Measurements from ENCODE around the gene CTIF. TPM values are rescaled to one million over a fixed set of nuclear protein-coding genes. Genes with fewer than 3 reads are reported as not detected.
"Not testable (repeated sequence)": the region's sequence is repeated elsewhere in the genome, so short reads cannot be mapped to it uniquely, and the experiment has no call there.

CTIF gene
- polyA plus RNA-seq, 2 donors = 11.8 to 22.7 TPM

DNA sequence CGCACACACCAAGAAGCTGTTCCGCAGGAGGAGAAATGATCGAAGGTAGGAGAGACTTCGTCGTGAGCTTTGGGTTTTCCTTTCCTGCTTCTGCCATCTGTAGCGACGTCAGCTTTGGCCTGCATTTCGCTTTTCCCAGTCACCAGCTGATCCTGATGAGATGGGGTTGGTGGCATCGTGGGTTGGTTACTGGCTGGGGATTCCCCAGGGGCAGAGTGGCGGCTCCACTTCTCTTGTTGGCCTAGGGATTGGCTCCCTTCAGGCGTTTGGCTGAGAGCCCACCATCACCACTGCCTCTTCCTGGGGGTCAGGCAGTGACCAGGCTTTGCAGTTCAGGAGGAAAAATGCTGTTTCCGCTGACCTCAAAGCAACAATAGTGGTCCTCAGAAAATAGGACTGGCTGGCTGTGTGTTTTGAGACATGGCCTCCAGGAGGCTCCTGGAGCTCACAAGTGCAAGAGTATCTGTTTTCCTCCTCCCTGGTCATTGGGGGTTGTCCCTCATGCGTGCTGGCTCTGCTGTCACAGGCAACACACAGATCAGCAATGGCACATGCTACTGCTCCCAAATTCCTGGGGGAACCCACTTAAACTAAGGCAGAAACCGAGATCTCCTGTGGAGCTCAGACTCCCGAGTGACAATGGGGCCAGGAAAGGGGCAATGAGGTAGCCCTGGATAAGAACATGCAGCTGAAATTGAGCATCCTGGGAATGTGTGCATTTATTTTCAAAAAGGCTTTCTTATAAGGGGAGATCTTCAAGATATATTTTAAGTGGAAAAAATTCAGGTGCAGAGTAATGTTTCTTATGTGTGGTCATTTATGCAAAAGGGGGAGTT is 173.0 kb downstream of the CTIF start:
- Histone ChIP-seq H3K4me3 (ENCODE audit: low read depth in 1 of 2, low read length in 2 of 2) (no peak overlapping the region), H3K36me3 (ENCODE audit: control insufficient read depth in 2 of 2, insufficient read depth in 2 of 2, low read length in 1 of 2) (no peaks in the 10 kb centered on the region), H3K9me3 (ENCODE audit: control insufficient read depth in 2 of 2, insufficient read depth in 1 of 2, low read depth in 1 of 2, low read length in 1 of 2) (no peaks in the 10 kb centered on the region), H3K27ac (ENCODE audit: low read depth in 2 of 2, low read length in 1 of 2) (no peak overlapping the region), H3K4me1 (ENCODE audit: control insufficient read depth in 2 of 2, insufficient read depth in 2 of 2, low read length in 1 of 2) (peaks cover 0 to 2% of the 10 kb centered on the region in 2 donors), H3K27me3 (ENCODE audit: control insufficient read depth in 1 of 2, insufficient read depth in 2 of 2, low read length in 2 of 2) (no peaks in the 10 kb centered on the region)
- 74 to 81% methylated on average over 15 of the region's 15 CpGs for WGBS, 2 donors

DNA sequence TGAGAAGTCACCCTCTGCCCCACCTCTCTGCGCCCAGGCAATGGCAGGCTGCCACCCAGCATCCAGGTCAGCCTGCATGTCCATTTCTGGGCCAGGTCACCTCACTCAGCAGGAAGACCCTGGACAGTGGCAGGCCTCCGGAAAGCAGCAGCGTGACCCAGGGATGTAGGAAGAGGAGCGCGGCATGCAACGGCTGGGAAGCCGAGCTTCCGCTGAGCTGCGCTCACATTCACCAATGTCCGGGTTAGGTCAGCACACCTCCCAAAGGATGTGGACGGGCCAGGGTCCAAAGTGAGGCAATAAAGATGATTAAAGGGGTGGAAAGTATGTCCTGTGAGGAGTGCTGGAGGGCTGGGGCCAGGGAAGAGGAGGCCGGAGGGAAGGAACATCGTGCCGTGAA is 174.5 kb downstream of the CTIF start:
- WGBS, 2 donors = 84 to 89% methylated on average over 14 of the region's 14 CpGs
- H3K36me3 ChIP-seq (ENCODE audit: control insufficient read depth in 2 of 2, insufficient read depth in 2 of 2, low read length in 1 of 2) = no peaks in the 10 kb centered on the region
- no peak overlapping the region for H3K27ac ChIP-seq (ENCODE audit: low read depth in 2 of 2, low read length in 1 of 2)
- H3K4me1 ChIP-seq (ENCODE audit: control insufficient read depth in 2 of 2, insufficient read depth in 2 of 2, low read length in 1 of 2) = peaks cover 0 to 2% of the 10 kb centered on the region in 2 donors
- H3K27me3 ChIP-seq (ENCODE audit: control insufficient read depth in 1 of 2, insufficient read depth in 2 of 2, low read length in 2 of 2) = no peaks in the 10 kb centered on the region
- no peaks in the 10 kb centered on the region for H3K9me3 ChIP-seq (ENCODE audit: control insufficient read depth in 2 of 2, insufficient read depth in 1 of 2, low read depth in 1 of 2, low read length in 1 of 2)
- no peak overlapping the region for H3K4me3 ChIP-seq (ENCODE audit: low read depth in 1 of 2, low read length in 2 of 2)

DNA sequence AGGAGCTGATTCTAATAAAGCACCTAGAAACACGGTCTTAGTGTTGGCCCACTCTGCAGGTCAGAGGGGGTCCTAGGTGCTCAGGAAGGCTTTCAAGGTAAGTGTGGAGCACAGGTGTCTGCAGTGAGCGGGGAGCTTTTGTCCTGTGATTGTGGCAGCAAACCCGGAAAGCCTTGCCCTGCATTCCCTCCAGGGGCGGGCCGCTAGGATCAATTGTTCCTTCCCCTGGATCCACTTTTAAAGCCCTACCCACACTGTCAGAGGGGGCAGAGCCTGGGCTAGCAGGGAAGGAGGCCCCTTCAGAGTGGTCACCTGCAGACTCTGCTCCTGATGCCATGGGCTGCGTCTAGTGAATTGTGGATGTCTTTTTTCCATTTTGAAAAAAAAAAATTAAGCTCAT is 176.0 kb downstream of the CTIF start:
- H3K9me3 ChIP-seq (ENCODE audit: control insufficient read depth in 2 of 2, insufficient read depth in 1 of 2, low read depth in 1 of 2, low read length in 1 of 2) = no peaks in the 10 kb centered on the region
- peaks cover 0 to 2% of the 10 kb centered on the region in 2 donors for H3K4me1 ChIP-seq (ENCODE audit: control insufficient read depth in 2 of 2, insufficient read depth in 2 of 2, low read length in 1 of 2)
- H3K27me3 ChIP-seq (ENCODE audit: control insufficient read depth in 1 of 2, insufficient read depth in 2 of 2, low read length in 2 of 2) = no peaks in the 10 kb centered on the region
- 74 to 83% methylated on average over 6 of the region's 6 CpGs for WGBS, 2 donors
- H3K27ac ChIP-seq (ENCODE audit: low read depth in 2 of 2, low read length in 1 of 2) = no peak overlapping the region
- peaks cover 0 to 4% of the 10 kb centered on the region in 2 donors for H3K36me3 ChIP-seq (ENCODE audit: control insufficient read depth in 2 of 2, insufficient read depth in 2 of 2, low read length in 1 of 2)
- no peak overlapping the region for H3K4me3 ChIP-seq (ENCODE audit: low read depth in 1 of 2, low read length in 2 of 2)

DNA sequence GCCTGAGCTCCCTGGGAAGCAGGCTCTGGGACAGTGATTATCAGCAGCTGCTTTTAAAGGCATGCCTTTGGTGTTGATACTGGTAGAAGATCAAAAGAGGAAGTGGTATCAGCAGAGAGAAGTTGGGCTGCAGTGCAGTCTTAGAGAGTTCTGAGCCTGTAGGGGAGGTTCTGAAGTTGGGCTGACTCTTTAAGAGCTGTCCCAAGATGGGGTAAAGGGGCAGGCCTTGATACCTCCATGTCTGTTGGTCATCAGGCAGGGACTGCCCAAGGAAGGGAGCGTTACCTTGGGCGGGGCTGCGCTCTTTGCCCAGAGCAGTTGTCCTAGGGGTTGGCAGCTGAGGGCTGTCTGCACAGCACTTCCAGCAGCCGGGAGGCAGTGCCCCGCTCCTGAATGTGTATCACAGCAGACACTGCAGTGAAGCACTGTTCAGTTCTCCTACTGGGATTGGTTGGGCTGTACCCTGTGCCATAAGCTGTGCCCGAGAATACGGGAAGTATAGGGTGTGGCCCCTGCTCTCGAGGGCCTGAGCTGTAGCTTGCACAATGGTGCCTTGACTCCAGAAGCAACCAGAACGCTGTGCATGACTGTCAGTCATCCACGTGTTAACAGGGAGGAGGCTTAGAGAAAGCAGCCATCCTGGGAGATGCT is 177.0 kb downstream of the CTIF start:
- Histone ChIP-seq H3K4me3 (ENCODE audit: low read depth in 1 of 2, low read length in 2 of 2) (no peak overlapping the region), H3K4me1 (ENCODE audit: control insufficient read depth in 2 of 2, insufficient read depth in 2 of 2, low read length in 1 of 2) (peaks cover 0 to 2% of the 10 kb centered on the region in 2 donors), H3K9me3 (ENCODE audit: control insufficient read depth in 2 of 2, insufficient read depth in 1 of 2, low read depth in 1 of 2, low read length in 1 of 2) (no peaks in the 10 kb centered on the region), H3K27ac (ENCODE audit: low read depth in 2 of 2, low read length in 1 of 2) (no peak overlapping the region), H3K27me3 (ENCODE audit: control insufficient read depth in 1 of 2, insufficient read depth in 2 of 2, low read length in 2 of 2) (no peaks in the 10 kb centered on the region), H3K36me3 (ENCODE audit: control insufficient read depth in 2 of 2, insufficient read depth in 2 of 2, low read length in 1 of 2) (peaks cover 0 to 4% of the 10 kb centered on the region in 2 donors)
- 76 to 81% methylated on average over 10 of the region's 10 CpGs for WGBS, 2 donors

DNA sequence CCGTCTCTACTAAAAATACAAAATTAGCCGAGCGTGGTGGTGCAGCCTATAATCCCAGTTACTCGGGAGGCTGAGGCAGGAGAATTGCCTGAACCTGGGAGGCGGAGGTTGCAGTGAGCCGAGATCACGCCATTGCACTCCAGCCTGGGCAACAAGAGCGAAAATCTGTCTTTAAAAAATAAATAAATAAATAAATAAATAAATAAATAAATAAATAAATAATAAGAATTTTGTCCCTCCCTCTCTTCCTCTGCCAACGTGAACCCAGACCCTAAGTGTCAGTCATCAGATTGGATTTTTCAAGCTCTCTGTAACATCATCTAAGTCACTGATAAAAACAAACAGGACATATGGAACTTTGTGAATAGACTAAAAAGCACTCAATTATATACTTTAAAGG is 178.4 kb downstream of the CTIF start:
- H3K9me3 ChIP-seq (ENCODE audit: control insufficient read depth in 2 of 2, insufficient read depth in 1 of 2, low read depth in 1 of 2, low read length in 1 of 2); H3K27me3 ChIP-seq (ENCODE audit: control insufficient read depth in 1 of 2, insufficient read depth in 2 of 2, low read length in 2 of 2); H3K36me3 ChIP-seq (ENCODE audit: control insufficient read depth in 2 of 2, insufficient read depth in 2 of 2, low read length in 1 of 2); H3K4me3 ChIP-seq (ENCODE audit: low read depth in 1 of 2, low read length in 2 of 2); H3K4me1 ChIP-seq (ENCODE audit: control insufficient read depth in 2 of 2, insufficient read depth in 2 of 2, low read length in 1 of 2); H3K27ac ChIP-seq (ENCODE audit: low read depth in 2 of 2, low read length in 1 of 2): not testable (repeated sequence)
- 94 to 95% methylated on average over 9 of the region's 9 CpGs for WGBS, 2 donors

DNA sequence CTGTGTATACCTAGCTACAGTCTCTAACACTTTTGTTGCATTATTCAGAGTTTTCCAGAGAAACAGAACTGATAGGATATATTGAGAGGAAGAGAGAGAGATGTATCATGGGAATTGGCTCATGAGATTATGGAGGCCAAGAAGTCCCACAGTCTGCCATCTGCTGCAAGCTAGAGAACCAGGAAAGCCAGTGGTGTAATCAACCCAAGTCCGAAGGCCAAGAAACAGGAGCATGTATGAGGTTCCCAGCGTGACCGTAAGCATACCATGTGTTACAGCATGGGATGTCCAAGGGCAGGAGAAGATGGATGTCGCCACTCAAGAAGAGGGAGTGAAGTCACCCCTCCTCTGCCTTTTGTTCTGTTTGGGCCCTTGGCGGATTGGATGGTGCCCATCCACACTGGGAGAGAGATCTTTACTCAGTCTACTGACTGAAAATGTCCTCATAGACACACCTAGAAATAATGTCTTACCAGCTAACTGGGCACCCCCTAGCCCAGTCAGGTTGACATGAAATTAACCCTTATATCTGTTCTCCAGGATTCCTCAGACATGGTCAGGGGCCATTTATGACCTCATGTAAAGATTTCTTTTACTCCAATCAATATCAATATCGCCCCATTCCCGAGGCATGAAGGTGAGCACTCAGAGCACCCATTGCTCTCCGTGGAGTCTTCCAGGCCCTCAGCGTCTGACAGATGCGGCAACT is 179.6 kb downstream of the CTIF start:
- Histone ChIP-seq H3K4me1 (ENCODE audit: control insufficient read depth in 2 of 2, insufficient read depth in 2 of 2, low read length in 1 of 2) (peaks cover 0 to 2% of the 10 kb centered on the region in 2 donors), H3K4me3 (ENCODE audit: low read depth in 1 of 2, low read length in 2 of 2) (no peak overlapping the region), H3K27ac (ENCODE audit: low read depth in 2 of 2, low read length in 1 of 2) (no peak overlapping the region), H3K9me3 (ENCODE audit: control insufficient read depth in 2 of 2, insufficient read depth in 1 of 2, low read depth in 1 of 2, low read length in 1 of 2) (no peaks in the 10 kb centered on the region), H3K27me3 (ENCODE audit: control insufficient read depth in 1 of 2, insufficient read depth in 2 of 2, low read length in 2 of 2) (no peaks in the 10 kb centered on the region), H3K36me3 (ENCODE audit: control insufficient read depth in 2 of 2, insufficient read depth in 2 of 2, low read length in 1 of 2) (peaks cover 0 to 4% of the 10 kb centered on the region in 2 donors)
- WGBS, 2 donors = 97 to 98% methylated on average over 10 of the region's 10 CpGs

DNA sequence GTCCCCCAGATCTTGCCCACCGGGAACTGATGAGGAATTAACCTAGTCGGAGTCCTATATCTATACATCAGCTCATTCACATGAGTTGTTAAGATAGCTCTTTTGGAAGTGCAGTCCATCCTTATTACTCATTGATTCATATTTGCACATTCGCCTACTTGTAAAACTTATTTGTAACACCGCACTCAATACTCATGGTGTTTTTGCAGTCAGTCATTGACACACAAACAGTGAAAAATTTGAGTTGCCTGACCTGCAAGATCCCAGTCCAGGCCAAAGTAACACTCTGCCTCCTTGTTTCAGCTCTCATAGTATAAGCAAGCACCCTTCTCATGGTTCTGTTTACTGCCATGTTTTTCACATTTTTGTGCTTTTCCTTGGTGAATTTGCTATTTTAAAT is 180.6 kb downstream of the CTIF start:
- peaks cover 0 to 4% of the 10 kb centered on the region in 2 donors for H3K36me3 ChIP-seq (ENCODE audit: control insufficient read depth in 2 of 2, insufficient read depth in 2 of 2, low read length in 1 of 2)
- H3K4me1 ChIP-seq (ENCODE audit: control insufficient read depth in 2 of 2, insufficient read depth in 2 of 2, low read length in 1 of 2) = peaks cover 0 to 5% of the 10 kb centered on the region in 2 donors
- no peak overlapping the region for H3K4me3 ChIP-seq (ENCODE audit: low read depth in 1 of 2, low read length in 2 of 2)
- no peaks in the 10 kb centered on the region for H3K9me3 ChIP-seq (ENCODE audit: control insufficient read depth in 2 of 2, insufficient read depth in 1 of 2, low read depth in 1 of 2, low read length in 1 of 2)
- no peaks in the 10 kb centered on the region for H3K27me3 ChIP-seq (ENCODE audit: control insufficient read depth in 1 of 2, insufficient read depth in 2 of 2, low read length in 2 of 2)
- no peak overlapping the region for H3K27ac ChIP-seq (ENCODE audit: low read depth in 2 of 2, low read length in 1 of 2)
- WGBS, 2 donors = 90 to 96% methylated on average over 4 of the region's 4 CpGs

DNA sequence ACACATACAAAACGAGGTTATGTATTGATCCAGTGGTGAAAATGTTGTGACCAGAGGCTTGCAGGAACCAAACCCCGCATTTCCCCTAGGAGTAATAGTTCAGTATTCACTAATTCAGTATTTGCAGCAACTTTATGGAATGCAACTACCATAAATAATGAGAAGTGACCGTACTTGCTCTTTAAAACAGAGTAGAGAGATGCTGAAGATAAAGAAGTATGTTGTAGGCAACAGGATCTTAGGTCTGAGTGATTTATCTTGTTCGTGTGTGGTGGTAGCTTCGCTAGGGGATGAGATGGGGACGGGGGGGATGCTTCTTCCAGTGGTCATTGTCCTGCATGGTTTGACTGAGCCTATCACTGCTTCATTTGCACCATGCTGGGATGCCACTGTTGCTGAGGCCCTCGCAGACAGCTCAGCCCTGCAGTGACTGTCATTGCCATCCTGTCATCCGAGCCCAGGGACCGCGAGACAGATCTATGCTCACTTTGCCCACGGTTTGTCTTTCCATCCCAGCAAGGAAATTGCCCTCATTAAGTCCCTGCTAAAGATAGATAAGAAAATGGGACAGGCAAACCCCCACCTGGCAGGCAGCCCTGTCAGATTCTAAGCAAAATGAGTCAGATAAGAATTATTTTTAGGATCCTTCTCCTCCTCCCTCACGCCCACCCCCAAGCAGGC is 181.3 kb downstream of the CTIF start:
- Histone ChIP-seq H3K9me3 (ENCODE audit: control insufficient read depth in 2 of 2, insufficient read depth in 1 of 2, low read depth in 1 of 2, low read length in 1 of 2) (no peaks in the 10 kb centered on the region), H3K4me3 (ENCODE audit: low read depth in 1 of 2, low read length in 2 of 2) (no peak overlapping the region), H3K27me3 (ENCODE audit: control insufficient read depth in 1 of 2, insufficient read depth in 2 of 2, low read length in 2 of 2) (no peaks in the 10 kb centered on the region), H3K27ac (ENCODE audit: low read depth in 2 of 2, low read length in 1 of 2) (no peak overlapping the region), H3K4me1 (ENCODE audit: control insufficient read depth in 2 of 2, insufficient read depth in 2 of 2, low read length in 1 of 2) (peaks cover 2 to 11% of the 10 kb centered on the region in 2 donors), H3K36me3 (ENCODE audit: control insufficient read depth in 2 of 2, insufficient read depth in 2 of 2, low read length in 1 of 2) (peaks cover 0 to 4% of the 10 kb centered on the region in 2 donors)
- 80 to 82% methylated on average over 12 of the region's 12 CpGs for WGBS, 2 donors

DNA sequence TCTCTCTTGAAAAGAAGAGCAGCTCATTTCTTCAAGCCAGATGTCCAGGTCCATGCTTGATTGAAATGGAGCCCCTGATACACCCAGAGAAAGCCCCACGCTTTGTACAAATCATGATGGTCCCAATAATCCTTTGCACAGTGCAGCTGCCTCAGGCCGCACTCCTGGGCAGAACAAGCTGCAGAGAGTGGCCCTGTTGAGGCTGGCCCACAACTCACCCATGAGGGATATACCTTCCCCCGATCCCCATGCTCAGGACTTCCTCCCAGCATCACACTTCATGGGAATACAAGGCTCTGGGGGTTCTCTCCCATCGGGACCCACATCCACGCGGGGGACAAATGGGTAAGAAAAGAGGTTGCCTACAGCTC is 181.8 kb downstream of the CTIF start:
- Histone ChIP-seq H3K9me3 (ENCODE audit: control insufficient read depth in 2 of 2, insufficient read depth in 1 of 2, low read depth in 1 of 2, low read length in 1 of 2) (no peaks in the 10 kb centered on the region), H3K27ac (ENCODE audit: low read depth in 2 of 2, low read length in 1 of 2) (no peak overlapping the region), H3K27me3 (ENCODE audit: control insufficient read depth in 1 of 2, insufficient read depth in 2 of 2, low read length in 2 of 2) (no peaks in the 10 kb centered on the region), H3K36me3 (ENCODE audit: control insufficient read depth in 2 of 2, insufficient read depth in 2 of 2, low read length in 1 of 2) (peaks cover 0 to 4% of the 10 kb centered on the region in 2 donors), H3K4me3 (ENCODE audit: low read depth in 1 of 2, low read length in 2 of 2) (no peak overlapping the region), H3K4me1 (ENCODE audit: control insufficient read depth in 2 of 2, insufficient read depth in 2 of 2, low read length in 1 of 2) (peaks cover 2 to 12% of the 10 kb centered on the region in 2 donors)
- 96% methylated on average over 6 of the region's 6 CpGs for WGBS, 2 donors
